ENCODE results near the gene PTGDR2. TPM values are rescaled to one million over a fixed set of nuclear protein-coding genes. Genes with fewer than 3 reads are reported as not detected.

PTGDR2 gene
- 0.06 TPM in 1 of 2 replicates, not detected in the other for total RNA-seq

GRCh38 chr11:60855726-60856633 is at the start of gene PTGDR2:
Gene PTGDR2, minus strand, starts transcription at chr11:60855950. Its CDS starts 2,228 bp downstream, at chr11:60853722.

GRCh38 chr11:60866911-60867870 is 11.4 kb upstream of the PTGDR2 start, which contains the start of gene ZP1:
Gene ZP1, plus strand, starts transcription at chr11:60867542. Its CDS starts 20 bp downstream, at chr11:60867562.

GRCh38 chr11:60841797-60842667 is 13.7 kb downstream of the PTGDR2 start, which contains the start of gene CCDC86:
Gene CCDC86, plus strand, starts transcription at chr11:60842113. Its CDS starts 12 bp downstream, at chr11:60842125.

Other genes starting within 250 kb of the PTGDR2 start
- gene MS4A8, start 156.3 kb downstream of the PTGDR2 start, total RNA-seq = not detected in 2 replicates
- gene MS4A18, start 131.2 kb downstream of the PTGDR2 start, total RNA-seq = not detected in 2 replicates
- not detected in 2 replicates for gene MS4A15, start 99.1 kb downstream of the PTGDR2 start, total RNA-seq
- gene MS4A10, start 70.6 kb downstream of the PTGDR2 start, total RNA-seq = not detected in 2 replicates
- gene CCDC86, start 13.8 kb downstream of the PTGDR2 start, total RNA-seq = 5.7 and 15.2 TPM in 2 replicates
- gene ZP1, start 11.6 kb upstream of the PTGDR2 start, total RNA-seq = not detected in 2 replicates
- gene PRPF19, start 50.6 kb upstream of the PTGDR2 start, total RNA-seq = 33.8 and 48.3 TPM in 2 replicates
- 72.2 and 114 TPM in 2 replicates for gene TMEM109, start 58.2 kb upstream of the PTGDR2 start, total RNA-seq
- gene TMEM132A, start 68.5 kb upstream of the PTGDR2 start, total RNA-seq = 40.2 and 137 TPM in 2 replicates
- gene SLC15A3, start 96.2 kb upstream of the PTGDR2 start, total RNA-seq = 11.5 and 13.2 TPM in 2 replicates
- under 0.01 TPM in 1 of 2 replicates, not detected in the other for gene CD6, start 115.7 kb upstream of the PTGDR2 start, total RNA-seq
- not detected in 2 replicates for gene CD5, start 246.5 kb upstream of the PTGDR2 start, total RNA-seq

Measured in bladder microvascular endothelial cell (primary cell).